ENCODE data around the gene XPO4.

DNA sequence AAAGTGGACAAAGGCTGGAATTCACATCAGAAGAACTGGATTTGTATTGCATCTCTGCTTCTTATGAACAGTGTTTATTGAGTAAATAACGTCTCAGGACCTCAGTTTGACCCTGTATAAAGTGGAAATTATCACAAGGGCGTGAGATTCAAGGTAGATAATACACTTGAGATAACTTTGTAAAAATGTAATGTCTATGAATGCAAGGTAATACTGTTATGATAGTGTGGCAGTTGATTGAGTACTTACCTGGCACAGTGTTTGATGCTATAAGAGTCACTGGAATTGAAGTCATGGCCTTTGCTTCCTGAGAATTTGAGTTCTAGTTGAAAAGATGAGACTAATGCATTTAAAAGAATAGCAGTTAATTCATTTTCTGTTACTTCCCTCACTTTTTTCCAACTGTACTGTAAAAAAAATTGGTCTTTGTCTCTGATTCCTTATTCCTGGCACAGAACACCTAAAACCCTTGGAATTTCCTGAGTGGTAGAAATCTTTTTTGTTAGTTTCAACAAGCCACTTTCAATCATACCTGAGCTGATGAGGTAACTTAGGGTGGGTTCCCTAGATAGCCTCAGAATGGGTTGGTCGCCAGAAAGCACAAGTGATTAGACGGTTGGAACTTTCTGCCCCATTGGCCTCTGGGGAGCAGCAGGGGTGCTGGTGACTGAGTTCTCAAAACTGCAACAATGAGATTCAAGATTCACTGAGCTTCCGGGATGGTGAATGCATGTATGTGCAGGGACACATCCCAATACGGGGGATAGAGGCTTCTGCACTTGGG is 6.4 kb upstream of the XPO4 start:
- TF ChIP-seq, protein P1, sequence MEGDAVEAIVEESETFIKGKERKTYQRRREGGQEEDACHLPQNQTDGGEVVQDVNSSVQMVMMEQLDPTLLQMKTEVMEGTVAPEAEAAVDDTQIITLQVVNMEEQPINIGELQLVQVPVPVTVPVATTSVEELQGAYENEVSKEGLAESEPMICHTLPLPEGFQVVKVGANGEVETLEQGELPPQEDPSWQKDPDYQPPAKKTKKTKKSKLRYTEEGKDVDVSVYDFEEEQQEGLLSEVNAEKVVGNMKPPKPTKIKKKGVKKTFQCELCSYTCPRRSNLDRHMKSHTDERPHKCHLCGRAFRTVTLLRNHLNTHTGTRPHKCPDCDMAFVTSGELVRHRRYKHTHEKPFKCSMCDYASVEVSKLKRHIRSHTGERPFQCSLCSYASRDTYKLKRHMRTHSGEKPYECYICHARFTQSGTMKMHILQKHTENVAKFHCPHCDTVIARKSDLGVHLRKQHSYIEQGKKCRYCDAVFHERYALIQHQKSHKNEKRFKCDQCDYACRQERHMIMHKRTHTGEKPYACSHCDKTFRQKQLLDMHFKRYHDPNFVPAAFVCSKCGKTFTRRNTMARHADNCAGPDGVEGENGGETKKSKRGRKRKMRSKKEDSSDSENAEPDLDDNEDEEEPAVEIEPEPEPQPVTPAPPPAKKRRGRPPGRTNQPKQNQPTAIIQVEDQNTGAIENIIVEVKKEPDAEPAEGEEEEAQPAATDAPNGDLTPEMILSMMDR (IDR thresholded peaks at IDR 0.05): no peak
- no peak for TF ChIP-seq POLR2A (IDR thresholded peaks at IDR 0.05)
